ENCODE measurements around the gene KCNQ1. TPM values are rescaled to one million over a fixed set of nuclear protein-coding genes. Genes with fewer than 3 reads are reported as not detected.
"Not testable (repeated sequence)": the region's sequence is repeated elsewhere in the genome, so short reads cannot be mapped to it uniquely, and the experiment has no call there.

The KCNQ1 gene
- total RNA-seq, 1 experiment from 2014 or later = not detected

- POLR2A ChIA-PET = no interaction called here
- DNase-seq (ENCODE audit: unreplicated experiment) = no peak
- H3K36me3 Mint-ChIP-seq (ENCODE audit: insufficient read depth, unreplicated experiment) = no peaks in the 10 kb centered on the region
- TF ChIP-seq CTCF (IDR thresholded peaks at IDR 0.05; ENCODE audit: unreplicated experiment) = no peak
- intact Hi-C loops (cut with micrococcal nuclease) = no loop called here
- peaks cover 23% of the 10 kb centered on the region for H3K9me3 Mint-ChIP-seq (ENCODE audit: unreplicated experiment)
- peaks cover 34% of the 10 kb centered on the region for H3K27me3 Mint-ChIP-seq (ENCODE audit: insufficient read depth, unreplicated experiment)
- no TSS peak for BruUV-seq (replicated peaks)
- H3K4me3 Mint-ChIP-seq (ENCODE audit: unreplicated experiment) = no peak overlapping the region
- H3K4me1 Mint-ChIP-seq (ENCODE audit: insufficient read depth, unreplicated experiment) = no peaks in the 10 kb centered on the region
- CTCF ChIA-PET = interaction anchor here (0.6 to 0.7 kb wide), 2 partner anchors 15 to 387 kb away, joined by 3 read pairs; no protein-coding TSS in a partner anchor
- H3K27ac Mint-ChIP-seq (ENCODE audit: low read depth, unreplicated experiment) = no peak overlapping the region
These were observed 38.6 kb downstream of the KCNQ1 start for GRCh38 chr11:2483426-2483825.

- no peak for TF ChIP-seq CTCF (IDR thresholded peaks at IDR 0.05; ENCODE audit: unreplicated experiment)
- CTCF ChIA-PET = interaction anchor here (0.6 kb wide), 1 partner anchor 308 kb away, joined by 4 read pairs; no protein-coding TSS in a partner anchor
These were observed 39.8 kb downstream of the KCNQ1 start for GRCh38 chr11:2484576-2485125.

GRCh38 chr11:2488004-2488403, 43.2 kb downstream of the KCNQ1 start:
- no peak for TF ChIP-seq CTCF (IDR thresholded peaks at IDR 0.05; ENCODE audit: unreplicated experiment)
- CTCF ChIA-PET = no interaction called here

More at GRCh38 chr11:2484576-2485125, 39.8 kb downstream of the KCNQ1 start:
- intact Hi-C loops (cut with micrococcal nuclease) = no loop called here
- Mint-ChIP-seq H3K27me3 (ENCODE audit: insufficient read depth, unreplicated experiment) (peaks cover 45% of the 10 kb centered on the region), H3K9me3 (ENCODE audit: unreplicated experiment) (peaks cover 33% of the 10 kb centered on the region), H3K36me3 (ENCODE audit: insufficient read depth, unreplicated experiment) (no peaks in the 10 kb centered on the region), H3K27ac (ENCODE audit: low read depth, unreplicated experiment) (no peak overlapping the region), H3K4me3 (ENCODE audit: unreplicated experiment) (no peak overlapping the region), H3K4me1 (ENCODE audit: insufficient read depth, unreplicated experiment) (no peaks in the 10 kb centered on the region)
- DNase-seq (ENCODE audit: unreplicated experiment) = no peak
- POLR2A ChIA-PET = interaction anchor here (0.6 kb wide), 1 partner anchor 917 kb away, joined by 3 read pairs; no protein-coding TSS in a partner anchor
- no TSS peak for BruUV-seq (replicated peaks)

GRCh38 chr11:2489083-2489482, 44.3 kb downstream of the KCNQ1 start:
- Mint-ChIP-seq H3K36me3 (ENCODE audit: insufficient read depth, unreplicated experiment) (no peaks in the 10 kb centered on the region), H3K27me3 (ENCODE audit: insufficient read depth, unreplicated experiment) (peaks cover 65% of the 10 kb centered on the region), H3K4me1 (ENCODE audit: insufficient read depth, unreplicated experiment) (no peaks in the 10 kb centered on the region), H3K27ac (ENCODE audit: low read depth, unreplicated experiment) (no peak overlapping the region), H3K4me3 (ENCODE audit: unreplicated experiment) (no peak overlapping the region), H3K9me3 (ENCODE audit: unreplicated experiment) (peaks cover 28% of the 10 kb centered on the region)
- DNase-seq (ENCODE audit: unreplicated experiment) = no peak
- CTCF ChIA-PET = no interaction called here
- intact Hi-C loops (cut with micrococcal nuclease) = no loop called here
- POLR2A ChIA-PET = no interaction called here
- no TSS peak for BruUV-seq (replicated peaks)
- no peak for TF ChIP-seq CTCF (IDR thresholded peaks at IDR 0.05; ENCODE audit: unreplicated experiment)

More at GRCh38 chr11:2488004-2488403, 43.2 kb downstream of the KCNQ1 start:
- no peaks in the 10 kb centered on the region for H3K4me1 Mint-ChIP-seq (ENCODE audit: insufficient read depth, unreplicated experiment)
- no TSS peak for BruUV-seq (replicated peaks)
- H3K4me3 Mint-ChIP-seq (ENCODE audit: unreplicated experiment) = no peak overlapping the region
- no peak for DNase-seq (ENCODE audit: unreplicated experiment)
- peaks cover 28% of the 10 kb centered on the region for H3K9me3 Mint-ChIP-seq (ENCODE audit: unreplicated experiment)
- intact Hi-C loops (cut with micrococcal nuclease) = no loop called here
- H3K27me3 Mint-ChIP-seq (ENCODE audit: insufficient read depth, unreplicated experiment) = peaks cover 65% of the 10 kb centered on the region
- no peak overlapping the region for H3K27ac Mint-ChIP-seq (ENCODE audit: low read depth, unreplicated experiment)
- POLR2A ChIA-PET = no interaction called here
- no peaks in the 10 kb centered on the region for H3K36me3 Mint-ChIP-seq (ENCODE audit: insufficient read depth, unreplicated experiment)

- BruUV-seq (replicated peaks); H3K4me1 Mint-ChIP-seq (ENCODE audit: insufficient read depth, unreplicated experiment); H3K36me3 Mint-ChIP-seq (ENCODE audit: insufficient read depth, unreplicated experiment); H3K27ac Mint-ChIP-seq (ENCODE audit: low read depth, unreplicated experiment); DNase-seq (ENCODE audit: unreplicated experiment); intact Hi-C loops (cut with micrococcal nuclease); H3K4me3 Mint-ChIP-seq (ENCODE audit: unreplicated experiment); POLR2A ChIA-PET: not testable (repeated sequence)
- CTCF ChIA-PET = interaction anchor here (0.6 to 0.9 kb wide), 2 partner anchors 15 to 32 kb away, joined by 3 to 5 read pairs; no protein-coding TSS in a partner anchor
- H3K9me3 Mint-ChIP-seq (ENCODE audit: unreplicated experiment) = peaks cover 29% of the 10 kb centered on the region
- peaks cover 72% of the 10 kb centered on the region for H3K27me3 Mint-ChIP-seq (ENCODE audit: insufficient read depth, unreplicated experiment)
These were observed 53.1 kb downstream of the KCNQ1 start for GRCh38 chr11:2497951-2498350.

Measured in MCF 10A (cell line).